ENCODE measurements around the gene XYLT2.

GRCh38 chr17:50332196-50332595, 13.7 kb upstream of the XYLT2 start:
- TF ChIP-seq POLR2A (IDR thresholded peaks at IDR 0.05) (no peak), CTCF (IDR thresholded peaks at IDR 0.05) (no peak)
